Keratinocyte (primary cell): Measurements from ENCODE around the gene RPL38. TPM values are rescaled to one million over a fixed set of nuclear protein-coding genes. Genes with fewer than 3 reads are reported as not detected.

Source experiments
- DNase-seq: peaks from one replicate; pipeline ENCODE4 v3.0.0-alpha.2; 2011; ENCODE audit warnings: low read depth, missing footprints, low spot score
- FAIRE-seq: peaks from 2 replicates; lab custom pipeline; 2011; peaks lifted over from hg19 to GRCh38; lab: Jason Lieb, UNC
- H2AFZ ChIP-seq: 2 replicates; pipeline ENCODE4 v1.6.0; 2012; ENCODE audit warnings: low read length, control low read depth, inconsistent platforms; ENCODE audit not compliant: control insufficient read depth
- H3K27ac ChIP-seq: 2 replicates; pipeline ENCODE4 v1.5.1; 2011; ENCODE audit warnings: low read length; ENCODE audit not compliant: control insufficient read depth, insufficient read depth
- H3K27me3 ChIP-seq: 3 replicates; pipeline ENCODE4 v1.6.0; 2011; ENCODE audit warnings: low read length; ENCODE audit not compliant: control insufficient read depth, insufficient read depth; ENCODE audit errors: extremely low read depth
- H3K36me3 ChIP-seq, 2 experiments: 2 replicates in 1 of 2; 3 replicates in 1 of 2; pipeline ENCODE4 v1.5.1; 2011; ENCODE audit warnings: low read length in 2 of 2, mild to moderate bottlenecking in 1 of 2; ENCODE audit not compliant: control insufficient read depth in 2 of 2, insufficient read depth in 2 of 2; ENCODE audit errors: extremely low read depth in 1 of 2
- H3K4me1 ChIP-seq: 3 replicates; pipeline ENCODE4 v1.5.1; 2011; ENCODE audit warnings: low read length; ENCODE audit not compliant: control insufficient read depth, insufficient read depth; ENCODE audit errors: extremely low read depth
- H3K4me2 ChIP-seq: 3 replicates; pipeline ENCODE4 v1.6.0; 2011; ENCODE audit warnings: low read depth, low read length; ENCODE audit not compliant: control insufficient read depth, insufficient read depth; ENCODE audit errors: extremely low read depth
- H3K4me3 ChIP-seq, 3 experiments: fragments of 200-600 bp in 1 of 3; sonication (generic) in 1 of 3; 2 replicates in 2 of 3; 3 replicates in 1 of 3; pipeline ENCODE4 v1.5.1; 2011 to 2016; ENCODE audit warnings: low read length in 3 of 3, mild to moderate bottlenecking in 3 of 3, control low read depth in 2 of 3, inconsistent platforms in 1 of 3, low read depth in 1 of 3, mixed read lengths in 1 of 3, mixed run types in 1 of 3, moderate library complexity in 1 of 3; ENCODE audit not compliant: control insufficient read depth in 2 of 3, insufficient read depth in 2 of 3; ENCODE audit errors: extremely low read depth in 1 of 3
- H3K79me2 ChIP-seq: 2 replicates; pipeline ENCODE4 v1.6.0; 2012; ENCODE audit warnings: low read length; ENCODE audit not compliant: control insufficient read depth, insufficient read depth
- H3K9ac ChIP-seq: 3 replicates; pipeline ENCODE4 v1.6.0; 2011; ENCODE audit warnings: low read length; ENCODE audit not compliant: control insufficient read depth, insufficient read depth; ENCODE audit errors: extremely low read depth
- H3K9me1 ChIP-seq: 3 replicates; pipeline ENCODE4 v1.6.0; 2011; ENCODE audit warnings: low read length; ENCODE audit not compliant: control insufficient read depth, insufficient read depth; ENCODE audit errors: extremely low read depth
- H3K9me3 ChIP-seq: 2 replicates; pipeline ENCODE4 v1.5.1; 2012; ENCODE audit warnings: low read depth, low read length; ENCODE audit not compliant: control insufficient read depth
- H4K20me1 ChIP-seq: 3 replicates; pipeline ENCODE4 v1.6.0; 2011; ENCODE audit warnings: low read length; ENCODE audit not compliant: control insufficient read depth, insufficient read depth; ENCODE audit errors: extremely low read depth
- CTCF ChIP-seq, 3 experiments: IDR thresholded peaks in 1 of 3; conservative IDR thresholded peaks in 1 of 3; optimal IDR thresholded peaks in 1 of 3; 2 replicates in 2 of 3; 3 replicates in 1 of 3; pipeline versions ENCODE3 to v1.5.1; 2011; ENCODE audit warnings: low read length in 3 of 3, mild to moderate bottlenecking in 3 of 3, moderate library complexity in 2 of 3, control low read depth in 1 of 3, inconsistent platforms in 1 of 3; ENCODE audit not compliant: insufficient read depth in 2 of 3; ENCODE audit errors: extremely low read depth in 1 of 3
- EZH2 ChIP-seq: IDR thresholded peaks from one replicate; pipeline ENCODE4 v1.6.1; 2012; ENCODE audit warnings: inconsistent platforms, mild to moderate bottlenecking, low read length, moderate library complexity
- dilution Hi-C: fragments of 300-500 bp; cut with MboI; formaldehyde crosslinking; loops from one replicate; pipeline ENCODE4 v1.7.0; 2020; ENCODE audit warnings: low sequenced_read_pairs; ENCODE audit not compliant: extremely low pct_ligation_motif_present
- polyA plus RNA-seq, 5 experiments: library from polyadenylated mRNA; depleted of rRNA in 3 of 5; stranded (reverse) in 3 of 5; stranded (forward) in 1 of 5; unstranded in 1 of 5; fragments of >200 nt; gene quantifications; 1 replicate in 1 of 5; 2 replicates in 3 of 5; 3 replicates in 1 of 5; pipeline versions ENCODE4 v1.2.1 to v1.2.3, GENCODE V29; 2011 to 2012; ENCODE audit warnings: missing spikeins in 2 of 5, low read depth in 1 of 5, low replicate concordance in 1 of 5

The RPL38 gene
- polyA plus RNA-seq, 1 donor (not counting 4 experiments of a cell fraction or from before 2014, with no cell fraction given), result 1,779 TPM

- FAIRE-seq (no peak), DNase-seq (no peak)
- Histone ChIP-seq H3K79me2 (no peaks in the 10 kb centered on the region), H4K20me1 (peaks cover 4% of the 10 kb centered on the region), H3K27ac (no peak overlapping the region), H3K4me3 (no peak overlapping the region), H3K9ac (no peak overlapping the region), H2AFZ (no peak overlapping the region), H3K36me3 (no peaks in the 10 kb centered on the region), H3K4me1 (no peaks in the 10 kb centered on the region), H3K4me2 (no peak overlapping the region), H3K27me3 (peaks cover 9% of the 10 kb centered on the region), H3K9me1 (no peaks in the 10 kb centered on the region), H3K9me3 (no peaks in the 10 kb centered on the region)
- dilution Hi-C loops, result no loop called here
- TF ChIP-seq CTCF (optimal IDR thresholded peaks at IDR 0.05 in 1 of 3, IDR thresholded peaks at IDR 0.05 in 1 of 3, conservative IDR thresholded peaks at IDR 0.05 in 1 of 3; ENCODE audit: extremely low read depth in 1 of 3, insufficient read depth in 2 of 3, low read length in 3 of 3) (no peak), EZH2 (no peak)
Measured at GRCh38 chr17:74240618-74241205, 37.2 kb downstream of the RPL38 start.

GRCh38 chr17:74241431-74241830 lies 38.0 kb downstream of the RPL38 start:
- Histone ChIP-seq H3K79me2 (no peaks in the 10 kb centered on the region), H3K4me3 (no peak overlapping the region)

More at GRCh38 chr17:74241431-74241830, 38.0 kb downstream of the RPL38 start:
- Histone ChIP-seq H3K9ac (no peak overlapping the region), H3K36me3 (no peaks in the 10 kb centered on the region), H3K4me2 (no peak overlapping the region), H3K9me3 (no peaks in the 10 kb centered on the region), H3K4me1 (no peaks in the 10 kb centered on the region), H3K27me3 (peaks cover 9% of the 10 kb centered on the region), H2AFZ (no peak overlapping the region), H3K9me1 (no peaks in the 10 kb centered on the region), H4K20me1 (peaks cover 4% of the 10 kb centered on the region), H3K27ac (no peak overlapping the region)
- FAIRE-seq (no peak), DNase-seq (no peak)
- dilution Hi-C loops, result no loop called here
- TF ChIP-seq EZH2, result no peak
- no peak for TF ChIP-seq CTCF (optimal IDR thresholded peaks at IDR 0.05 in 1 of 3, IDR thresholded peaks at IDR 0.05 in 1 of 3, conservative IDR thresholded peaks at IDR 0.05 in 1 of 3; ENCODE audit: extremely low read depth in 1 of 3, insufficient read depth in 2 of 3, low read length in 3 of 3)
